VCaP (cell line): ENCODE results near the gene NFASC.

ENCODE experiments used
- H3K27ac ChIP-seq: fragments of 450-650 bp; 2 replicates; pipeline ENCODE4 v1.5.1; 2017
- TF ChIP-seq, protein P1 (sequence below): fragments of 450-650 bp; conservative IDR thresholded peaks from 2 replicates; pipeline ENCODE4 v1.5.1; 2017; ENCODE audit warnings: mild to moderate bottlenecking, moderate library complexity

Gene NFASC

DNA sequence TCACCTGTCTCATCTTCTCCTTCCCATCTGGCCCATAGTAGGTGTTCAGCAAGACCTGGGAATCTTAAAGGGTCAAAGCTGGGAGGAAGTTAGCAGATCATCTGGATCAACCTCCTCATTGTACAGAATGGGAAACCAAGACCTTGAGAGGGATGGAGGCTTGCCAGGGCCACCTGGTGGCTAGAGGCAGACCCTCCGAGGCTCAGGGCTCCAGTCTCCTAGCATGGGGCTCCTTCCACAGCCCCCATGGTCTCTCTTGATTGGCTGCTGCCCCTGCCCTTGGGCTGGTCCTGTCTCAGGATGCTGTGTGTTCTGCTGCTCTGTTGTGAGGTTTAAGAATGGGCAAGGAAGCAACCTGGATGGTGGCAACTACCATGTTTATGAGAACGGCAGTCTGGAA, 103.7 kb downstream of the NFASC start:
- H3K27ac ChIP-seq: no peak overlapping the region
- TF ChIP-seq, protein P1, sequence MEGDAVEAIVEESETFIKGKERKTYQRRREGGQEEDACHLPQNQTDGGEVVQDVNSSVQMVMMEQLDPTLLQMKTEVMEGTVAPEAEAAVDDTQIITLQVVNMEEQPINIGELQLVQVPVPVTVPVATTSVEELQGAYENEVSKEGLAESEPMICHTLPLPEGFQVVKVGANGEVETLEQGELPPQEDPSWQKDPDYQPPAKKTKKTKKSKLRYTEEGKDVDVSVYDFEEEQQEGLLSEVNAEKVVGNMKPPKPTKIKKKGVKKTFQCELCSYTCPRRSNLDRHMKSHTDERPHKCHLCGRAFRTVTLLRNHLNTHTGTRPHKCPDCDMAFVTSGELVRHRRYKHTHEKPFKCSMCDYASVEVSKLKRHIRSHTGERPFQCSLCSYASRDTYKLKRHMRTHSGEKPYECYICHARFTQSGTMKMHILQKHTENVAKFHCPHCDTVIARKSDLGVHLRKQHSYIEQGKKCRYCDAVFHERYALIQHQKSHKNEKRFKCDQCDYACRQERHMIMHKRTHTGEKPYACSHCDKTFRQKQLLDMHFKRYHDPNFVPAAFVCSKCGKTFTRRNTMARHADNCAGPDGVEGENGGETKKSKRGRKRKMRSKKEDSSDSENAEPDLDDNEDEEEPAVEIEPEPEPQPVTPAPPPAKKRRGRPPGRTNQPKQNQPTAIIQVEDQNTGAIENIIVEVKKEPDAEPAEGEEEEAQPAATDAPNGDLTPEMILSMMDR: no peak

DNA sequence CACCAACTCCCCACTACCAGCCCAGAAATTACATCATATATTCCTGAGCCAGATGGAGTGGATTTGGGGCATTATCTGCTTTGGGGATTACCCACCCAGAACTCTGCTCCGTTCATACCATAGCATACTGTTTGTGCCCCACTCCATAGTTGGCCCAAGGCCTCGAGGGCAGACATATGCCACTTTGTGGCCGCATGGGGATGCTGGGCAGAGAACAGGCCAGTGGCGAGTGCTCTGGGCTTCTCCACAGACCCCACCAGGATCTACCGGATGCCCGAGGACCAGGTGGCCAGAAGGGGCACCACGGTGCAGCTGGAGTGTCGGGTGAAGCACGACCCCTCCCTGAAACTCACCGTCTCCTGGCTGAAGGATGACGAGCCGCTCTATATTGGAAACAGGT, 104.4 kb downstream of the NFASC start:
- TF ChIP-seq, protein P1: no peak
- H3K27ac ChIP-seq: no peak overlapping the region

DNA sequence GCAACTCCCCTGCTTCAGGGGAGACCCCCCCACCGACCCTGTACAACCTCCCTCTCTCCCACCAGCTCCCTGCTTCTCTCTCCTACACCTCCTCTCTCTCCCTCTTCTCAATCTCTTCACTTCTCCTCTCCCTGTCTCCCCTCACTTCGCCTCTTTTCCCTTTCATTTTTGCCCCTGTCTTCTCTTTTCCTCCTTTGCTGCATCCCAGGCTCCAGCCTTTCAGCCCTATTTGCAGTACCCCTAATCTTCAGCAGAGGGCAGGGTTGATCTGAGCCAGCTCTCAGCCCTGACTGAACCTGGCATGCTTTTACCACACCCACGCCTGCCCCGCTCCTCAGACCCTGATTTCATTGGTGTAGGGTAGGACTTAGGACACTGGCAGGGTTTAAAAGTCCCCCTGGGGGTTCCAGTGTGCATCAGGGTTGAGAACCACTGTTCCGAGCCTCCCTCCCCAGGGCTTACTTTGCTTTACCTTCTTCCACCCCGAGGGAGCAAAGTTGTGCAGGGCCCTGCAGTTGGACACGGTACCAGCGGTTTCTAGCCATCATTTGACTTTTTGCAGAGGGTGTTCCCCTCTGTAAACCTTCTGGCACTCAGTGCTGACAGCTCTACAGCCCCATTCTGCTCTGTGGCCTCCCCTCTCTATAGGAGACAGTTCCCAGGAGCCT, 105.0 kb downstream of the NFASC start:
- H3K27ac ChIP-seq: no peak overlapping the region
- TF ChIP-seq, protein P1: peak; percentile 90

DNA sequence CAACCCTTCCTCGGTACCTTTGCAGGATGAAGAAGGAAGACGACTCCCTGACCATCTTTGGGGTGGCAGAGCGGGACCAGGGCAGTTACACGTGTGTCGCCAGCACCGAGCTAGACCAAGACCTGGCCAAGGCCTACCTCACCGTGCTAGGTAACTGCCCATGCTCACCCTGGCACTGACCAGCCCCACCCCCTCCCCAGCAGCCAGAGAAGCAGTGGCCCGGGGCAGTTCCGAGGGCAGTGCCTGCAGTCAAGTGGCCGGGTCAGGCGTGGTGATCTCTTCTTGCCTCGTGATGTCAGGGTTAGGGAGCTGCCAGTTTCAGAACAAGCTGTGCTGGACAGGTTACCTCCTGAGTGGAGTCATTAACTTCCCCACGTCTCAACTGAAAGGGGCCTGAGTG, 106.0 kb downstream of the NFASC start:
- TF ChIP-seq, protein P1: no peak
- no peak overlapping the region for H3K27ac ChIP-seq

DNA sequence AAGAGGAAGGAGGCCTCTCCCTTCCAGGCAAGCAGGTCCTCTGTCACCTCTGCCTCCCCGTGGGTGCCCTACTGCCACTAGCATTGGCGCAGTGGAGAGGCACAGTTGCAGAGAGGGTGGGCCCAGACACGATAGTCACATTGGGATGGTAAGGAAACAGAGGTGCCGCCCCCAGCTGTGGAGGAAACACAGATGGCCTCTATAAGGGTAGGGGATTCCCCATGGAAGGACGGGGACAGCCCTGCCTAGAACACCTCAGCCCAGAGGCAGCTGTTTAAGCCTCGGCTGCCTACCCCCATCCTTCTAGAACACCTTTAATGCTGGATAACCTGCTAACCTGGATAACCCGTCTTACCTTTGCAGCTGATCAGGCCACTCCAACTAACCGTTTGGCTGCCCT, 106.7 kb downstream of the NFASC start:
- TF ChIP-seq, protein P1: no peak
- H3K27ac ChIP-seq: no peak overlapping the region

DNA sequence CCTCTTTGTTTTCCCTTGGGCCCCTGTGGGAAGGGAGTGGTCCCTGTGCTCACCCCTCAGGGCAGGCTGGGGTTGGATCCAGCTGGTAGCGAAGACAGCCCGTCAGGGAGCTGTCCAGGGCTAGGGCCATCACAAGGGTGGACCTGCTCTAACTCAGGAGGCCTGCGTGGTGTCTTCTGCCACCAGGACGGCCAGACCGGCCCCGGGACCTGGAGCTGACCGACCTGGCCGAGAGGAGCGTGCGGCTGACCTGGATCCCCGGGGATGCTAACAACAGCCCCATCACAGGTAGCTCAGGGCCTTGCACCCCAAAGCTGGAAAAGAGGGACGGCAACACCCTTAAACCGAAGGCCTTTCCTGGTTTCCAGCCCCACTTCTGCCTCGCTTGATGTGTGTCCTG, 108.1 kb downstream of the NFASC start:
- TF ChIP-seq, protein P1: no peak

DNA sequence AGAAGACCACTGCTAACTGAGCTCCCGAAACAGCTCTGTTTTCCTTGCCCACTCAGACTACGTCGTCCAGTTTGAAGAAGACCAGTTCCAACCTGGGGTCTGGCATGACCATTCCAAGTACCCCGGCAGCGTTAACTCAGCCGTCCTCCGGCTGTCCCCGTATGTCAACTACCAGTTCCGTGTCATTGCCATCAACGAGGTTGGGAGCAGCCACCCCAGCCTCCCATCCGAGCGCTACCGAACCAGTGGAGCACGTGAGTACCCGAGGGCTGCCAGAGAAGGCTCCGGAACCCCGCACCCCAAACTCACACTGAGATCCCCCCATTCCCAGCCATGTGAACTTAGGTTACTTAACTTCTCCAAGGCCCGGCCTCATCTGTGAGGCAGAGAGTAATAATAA, 108.6 kb downstream of the NFASC start:
- TF ChIP-seq, protein P1: no peak
- no peak overlapping the region for H3K27ac ChIP-seq

More for the DNA sequence above, 108.1 kb downstream of the NFASC start:
- no peak overlapping the region for H3K27ac ChIP-seq
